Raji (cell line): Measurements from ENCODE around the gene SH3BP5.

ENCODE experiments used
- POLR2A ChIP-seq: IDR thresholded peaks from 2 replicates; pipeline ENCODE4 v1.6.1; 2011; ENCODE audit warnings: low read depth, low read length, control low read depth; ENCODE audit not compliant: insufficient read depth

The SH3BP5 gene

GRCh38 chr3:15262021-15262420, 70.4 kb downstream of the SH3BP5 start:
- TF ChIP-seq POLR2A = no peak

- TF ChIP-seq POLR2A = no peak
Observed at GRCh38 chr3:15261274-15261673, 71.1 kb downstream of the SH3BP5 start.

GRCh38 chr3:15260531-15260930, 71.9 kb downstream of the SH3BP5 start:
- TF ChIP-seq POLR2A = no peak

- TF ChIP-seq POLR2A = no peak
Observed at GRCh38 chr3:15258720-15259119, 73.7 kb downstream of the SH3BP5 start.

- no peak for TF ChIP-seq POLR2A
Observed at GRCh38 chr3:15256861-15257341, 75.5 kb downstream of the SH3BP5 start.

GRCh38 chr3:15255215-15255614, 77.2 kb downstream of the SH3BP5 start:
- no peak for TF ChIP-seq POLR2A

GRCh38 chr3:15253023-15253697, 79.2 kb downstream of the SH3BP5 start:
- TF ChIP-seq POLR2A = no peak

GRCh38 chr3:15246186-15246585, 86.2 kb downstream of the SH3BP5 start:
- no peak for TF ChIP-seq POLR2A

GRCh38 chr3:15243822-15244482, 88.4 kb downstream of the SH3BP5 start:
- no peak for TF ChIP-seq POLR2A

GRCh38 chr3:15241341-15241740, 91.0 kb downstream of the SH3BP5 start:
- no peak for TF ChIP-seq POLR2A

- no peak for TF ChIP-seq POLR2A
Observed at GRCh38 chr3:15229262-15229661, 103.1 kb downstream of the SH3BP5 start.

- no peak for TF ChIP-seq POLR2A
Observed at GRCh38 chr3:15228147-15228546, 104.2 kb downstream of the SH3BP5 start.

GRCh38 chr3:15223685-15224572, 108.5 kb downstream of the SH3BP5 start:
- no peak for TF ChIP-seq POLR2A

- TF ChIP-seq POLR2A = no peak
Observed at GRCh38 chr3:15221574-15222217, 110.7 kb downstream of the SH3BP5 start.

- TF ChIP-seq POLR2A = no peak
Observed at GRCh38 chr3:15220661-15221060, 111.7 kb downstream of the SH3BP5 start.
